Liver (tissue), 2 donors: ENCODE results near the gene MAP3K10.

ENCODE experiments used
- GABPA ChIP-seq, 2 donors: IDR thresholded peaks in 1 of 2; conservative IDR thresholded peaks in 1 of 2; 2 replicates each; pipeline ENCODE4 v1.6.1; 2016; ENCODE audit warnings: antibody characterized with exemption in 2 of 2, mild to moderate bottlenecking in 1 of 2, moderate library complexity in 1 of 2
- RAD21 ChIP-seq, 2 donors: IDR thresholded peaks; 2 replicates each; pipeline ENCODE4 v1.6.1; 2016; ENCODE audit warnings: antibody characterized with exemption in 2 of 2, mild to moderate bottlenecking in 2 of 2
- donor health status: healthy.

- TF ChIP-seq GABPA (IDR thresholded peaks at IDR 0.05 in 1 of 2, conservative IDR thresholded peaks at IDR 0.05 in 1 of 2) (no peak), RAD21 (IDR thresholded peaks at IDR 0.05) (no peak)
Measured at GRCh38 chr19:40204381-40204780, 13.2 kb downstream of the MAP3K10 start.
